Duodenal mucosa (tissue), 2 donors: Measurements from ENCODE around the gene SENP7.
A peak's percentile ranks its signal among the peaks of the same experiment; 100 is the strongest.
"Not testable (repeated sequence)": the region's sequence is repeated elsewhere in the genome, so short reads cannot be mapped to it uniquely, and the experiment has no call there.

Experiments used
- H3K27ac ChIP-seq: one replicate; pipeline ENCODE4 v1.7.0; 2013; ENCODE audit warnings: low read depth, low read length
- H3K27me3 ChIP-seq, 2 donors: one replicate each; pipeline ENCODE4 v1.7.0; 2013; ENCODE audit warnings: low read length in 2 of 2, control low read depth in 1 of 2; ENCODE audit not compliant: insufficient read depth in 2 of 2, control insufficient read depth in 1 of 2
- H3K36me3 ChIP-seq, 2 donors: one replicate each; pipeline ENCODE4 v1.7.0; 2013; ENCODE audit warnings: low read length in 2 of 2, control low read depth in 1 of 2; ENCODE audit not compliant: insufficient read depth in 2 of 2, control insufficient read depth in 1 of 2
- H3K4me1 ChIP-seq, 2 donors: one replicate each; pipeline ENCODE4 v1.7.0; 2013; ENCODE audit warnings: low read length in 2 of 2, control low read depth in 1 of 2; ENCODE audit not compliant: insufficient read depth in 2 of 2, control insufficient read depth in 1 of 2
- H3K4me3 ChIP-seq, 2 donors: one replicate each; pipeline ENCODE4 v1.7.0; 2013; ENCODE audit warnings: low read length in 2 of 2, low read depth in 1 of 2
- H3K9ac ChIP-seq, 2 donors: one replicate each; pipeline ENCODE4 v1.7.0; 2013; ENCODE audit warnings: low read length in 2 of 2, low read depth in 1 of 2
- H3K9me3 ChIP-seq, 2 donors: one replicate each; pipeline ENCODE4 v1.7.0; 2013; ENCODE audit warnings: low read length in 2 of 2, control low read depth in 1 of 2; ENCODE audit not compliant: control insufficient read depth in 1 of 2

Gene SENP7

GRCh38 chr3:101495552-101495951 is 17.5 kb downstream of the SENP7 start:
- H3K27ac ChIP-seq: no peak overlapping the region
- H3K9ac ChIP-seq: no peak overlapping the region

GRCh38 chr3:101484805-101485620 is 28.0 kb downstream of the SENP7 start:
- Histone ChIP-seq H3K4me3 (no peak overlapping the region), H3K9ac (no peak overlapping the region), H3K4me1 (no peaks in the 10 kb centered on the region), H3K9me3 (no peaks in the 10 kb centered on the region), H3K27ac (no peak overlapping the region), H3K27me3 (no peaks in the 10 kb centered on the region), H3K36me3 (peaks cover 0 to 8% of the 10 kb centered on the region in 2 donors)

More at GRCh38 chr3:101495552-101495951, 17.5 kb downstream of the SENP7 start:
- Histone ChIP-seq H3K36me3 (peaks cover 5 to 6% of the 10 kb centered on the region in 2 donors), H3K27me3 (no peaks in the 10 kb centered on the region), H3K4me1 (no peaks in the 10 kb centered on the region), H3K4me3 (no peak overlapping the region), H3K9me3 (no peaks in the 10 kb centered on the region)

- Histone ChIP-seq H3K36me3 (no peaks in the 10 kb centered on the region), H3K9me3 (no peaks in the 10 kb centered on the region), H3K4me1 (no peaks in the 10 kb centered on the region), H3K9ac (no peak overlapping the region), H3K4me3 (no peak overlapping the region), H3K27me3 (no peaks in the 10 kb centered on the region), H3K27ac (no peak overlapping the region)
These were observed 34.0 kb downstream of the SENP7 start for GRCh38 chr3:101478980-101479379.

GRCh38 chr3:101474841-101475552 is 38.0 kb downstream of the SENP7 start:
- not testable (repeated sequence) for H3K27ac ChIP-seq, H3K36me3 ChIP-seq, H3K4me3 ChIP-seq, H3K9me3 ChIP-seq, H3K9ac ChIP-seq, H3K4me1 ChIP-seq, H3K27me3 ChIP-seq

- not testable (repeated sequence) for H3K9ac ChIP-seq, H3K27ac ChIP-seq, H3K27me3 ChIP-seq, H3K4me1 ChIP-seq, H3K9me3 ChIP-seq, H3K4me3 ChIP-seq, H3K36me3 ChIP-seq
These were observed 44.3 kb downstream of the SENP7 start for GRCh38 chr3:101468676-101469075.

- not testable (repeated sequence) for H3K36me3 ChIP-seq, H3K27me3 ChIP-seq, H3K4me1 ChIP-seq, H3K9me3 ChIP-seq, H3K4me3 ChIP-seq, H3K9ac ChIP-seq, H3K27ac ChIP-seq
These were observed 45.7 kb downstream of the SENP7 start for GRCh38 chr3:101467310-101467663.

GRCh38 chr3:101466465-101467309 is 46.3 kb downstream of the SENP7 start:
- Histone ChIP-seq H3K4me3 (peak overlapping the region in 1 of 2 donors; percentile 5), H3K27me3 (no peaks in the 10 kb centered on the region), H3K36me3 (no peaks in the 10 kb centered on the region), H3K9ac (no peak overlapping the region), H3K4me1 (no peaks in the 10 kb centered on the region), H3K9me3 (no peaks in the 10 kb centered on the region), H3K27ac (no peak overlapping the region)

GRCh38 chr3:101464235-101464634 is 48.8 kb downstream of the SENP7 start:
- no peaks in the 10 kb centered on the region for H3K9me3 ChIP-seq
- H3K4me1 ChIP-seq: no peaks in the 10 kb centered on the region

GRCh38 chr3:101461451-101461850 is 51.6 kb downstream of the SENP7 start:
- H3K27me3 ChIP-seq: no peaks in the 10 kb centered on the region
- peaks cover 2 to 4% of the 10 kb centered on the region in 2 donors for H3K36me3 ChIP-seq
- no peak overlapping the region for H3K27ac ChIP-seq
- no peaks in the 10 kb centered on the region for H3K9me3 ChIP-seq
- H3K4me3 ChIP-seq: no peak overlapping the region
- no peaks in the 10 kb centered on the region for H3K4me1 ChIP-seq
- no peak overlapping the region for H3K9ac ChIP-seq

More at GRCh38 chr3:101464235-101464634, 48.8 kb downstream of the SENP7 start:
- Histone ChIP-seq H3K36me3 (no peaks in the 10 kb centered on the region), H3K9ac (no peak overlapping the region), H3K27me3 (no peaks in the 10 kb centered on the region), H3K27ac (no peak overlapping the region), H3K4me3 (no peak overlapping the region)

GRCh38 chr3:101458387-101458786 is 54.6 kb downstream of the SENP7 start:
- no peak overlapping the region for H3K4me3 ChIP-seq
- no peaks in the 10 kb centered on the region for H3K9me3 ChIP-seq
- H3K36me3 ChIP-seq: peaks cover 2 to 4% of the 10 kb centered on the region in 2 donors
- H3K27me3 ChIP-seq: no peaks in the 10 kb centered on the region
- H3K4me1 ChIP-seq: no peaks in the 10 kb centered on the region
- H3K9ac ChIP-seq: no peak overlapping the region
- H3K27ac ChIP-seq: no peak overlapping the region
